ENCODE results near the gene CYTH2.

DNA sequence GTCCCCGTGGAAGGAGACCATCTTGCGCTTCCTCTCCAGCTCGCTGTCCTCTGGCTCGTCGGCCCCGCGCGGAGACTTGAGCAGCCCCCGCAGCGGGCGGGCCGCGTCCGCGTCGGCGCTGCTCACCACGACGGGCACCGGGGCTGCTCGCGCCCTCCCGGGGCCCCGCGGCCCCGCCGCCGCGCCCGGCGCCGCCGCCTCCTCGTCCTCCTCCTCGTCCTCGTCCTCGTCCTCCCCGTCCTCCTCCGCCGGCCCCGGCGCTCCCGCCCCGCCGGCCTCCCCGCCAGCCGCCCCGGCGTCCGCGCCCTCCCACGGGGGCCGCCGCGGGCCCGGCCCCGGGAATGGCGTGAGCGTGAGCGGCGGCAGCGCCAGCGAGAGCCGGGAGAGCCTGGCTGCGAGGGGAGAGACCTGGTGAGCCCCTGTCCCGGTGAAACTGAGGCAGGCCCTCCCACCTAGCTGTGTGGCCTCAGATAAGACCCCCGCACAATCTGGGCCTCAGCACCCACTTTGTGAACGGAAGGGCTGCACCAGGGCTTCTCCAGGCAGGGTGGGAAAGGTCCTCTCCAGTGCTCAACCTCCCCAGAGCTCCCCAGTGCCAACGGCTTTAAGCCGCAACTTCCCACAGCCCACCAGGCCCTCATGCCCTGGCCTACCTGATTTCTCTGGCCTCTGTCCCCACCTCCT is 24.7 kb downstream of the CYTH2 start:
- TF ChIP-seq, protein P1, sequence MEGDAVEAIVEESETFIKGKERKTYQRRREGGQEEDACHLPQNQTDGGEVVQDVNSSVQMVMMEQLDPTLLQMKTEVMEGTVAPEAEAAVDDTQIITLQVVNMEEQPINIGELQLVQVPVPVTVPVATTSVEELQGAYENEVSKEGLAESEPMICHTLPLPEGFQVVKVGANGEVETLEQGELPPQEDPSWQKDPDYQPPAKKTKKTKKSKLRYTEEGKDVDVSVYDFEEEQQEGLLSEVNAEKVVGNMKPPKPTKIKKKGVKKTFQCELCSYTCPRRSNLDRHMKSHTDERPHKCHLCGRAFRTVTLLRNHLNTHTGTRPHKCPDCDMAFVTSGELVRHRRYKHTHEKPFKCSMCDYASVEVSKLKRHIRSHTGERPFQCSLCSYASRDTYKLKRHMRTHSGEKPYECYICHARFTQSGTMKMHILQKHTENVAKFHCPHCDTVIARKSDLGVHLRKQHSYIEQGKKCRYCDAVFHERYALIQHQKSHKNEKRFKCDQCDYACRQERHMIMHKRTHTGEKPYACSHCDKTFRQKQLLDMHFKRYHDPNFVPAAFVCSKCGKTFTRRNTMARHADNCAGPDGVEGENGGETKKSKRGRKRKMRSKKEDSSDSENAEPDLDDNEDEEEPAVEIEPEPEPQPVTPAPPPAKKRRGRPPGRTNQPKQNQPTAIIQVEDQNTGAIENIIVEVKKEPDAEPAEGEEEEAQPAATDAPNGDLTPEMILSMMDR (IDR thresholded peaks at IDR 0.05; ENCODE audit: insufficient read depth, low read length), result no peak
- no peak for TF ChIP-seq POLR2AphosphoS5 (IDR thresholded peaks at IDR 0.05; ENCODE audit: low read depth)
